IPS DF 6.9 (cell line): ENCODE data around the gene ZFPM1.

Experiments used
- DNase-seq: peaks from one replicate; pipeline ENCODE4 v3.0.0-alpha.2; 2013; ENCODE audit warnings: low read depth, low spot score
- H3K27ac ChIP-seq: one replicate; pipeline ENCODE4 v1.5.1; 2013; ENCODE audit warnings: low read length, control low read depth
- H3K27me3 ChIP-seq: 2 replicates; pipeline ENCODE4 v1.6.1; 2013; ENCODE audit warnings: mild to moderate bottlenecking, low read length; ENCODE audit not compliant: control insufficient read depth, insufficient read depth
- H3K36me3 ChIP-seq: 2 replicates; pipeline ENCODE4 v1.6.1; 2013; ENCODE audit warnings: low read length; ENCODE audit not compliant: control insufficient read depth, insufficient read depth
- H3K4me1 ChIP-seq: 2 replicates; pipeline ENCODE4 v1.6.1; 2013; ENCODE audit warnings: low read length; ENCODE audit not compliant: control insufficient read depth, insufficient read depth
- H3K4me3 ChIP-seq: 2 replicates; pipeline ENCODE4 v1.5.1; 2013; ENCODE audit warnings: mild to moderate bottlenecking, low read length
- H3K9me3 ChIP-seq: 2 replicates; pipeline ENCODE4 v1.6.1; 2013; ENCODE audit warnings: low read length, inconsistent platforms; ENCODE audit not compliant: control insufficient read depth, insufficient read depth
- WGBS: extraction: QIAGEN DNeasy Blood & Tissue Kit; methylation state at CpG from one replicate; pipeline ENCODE4 v1.1.7; 2013; ENCODE audit warnings: mixed read lengths, missing lambda C conversion rate; ENCODE audit not compliant: insufficient read length, insufficient coverage; 5-methylcytosine and 5-hydroxymethylcytosine counted together

ZFPM1 gene

DNA sequence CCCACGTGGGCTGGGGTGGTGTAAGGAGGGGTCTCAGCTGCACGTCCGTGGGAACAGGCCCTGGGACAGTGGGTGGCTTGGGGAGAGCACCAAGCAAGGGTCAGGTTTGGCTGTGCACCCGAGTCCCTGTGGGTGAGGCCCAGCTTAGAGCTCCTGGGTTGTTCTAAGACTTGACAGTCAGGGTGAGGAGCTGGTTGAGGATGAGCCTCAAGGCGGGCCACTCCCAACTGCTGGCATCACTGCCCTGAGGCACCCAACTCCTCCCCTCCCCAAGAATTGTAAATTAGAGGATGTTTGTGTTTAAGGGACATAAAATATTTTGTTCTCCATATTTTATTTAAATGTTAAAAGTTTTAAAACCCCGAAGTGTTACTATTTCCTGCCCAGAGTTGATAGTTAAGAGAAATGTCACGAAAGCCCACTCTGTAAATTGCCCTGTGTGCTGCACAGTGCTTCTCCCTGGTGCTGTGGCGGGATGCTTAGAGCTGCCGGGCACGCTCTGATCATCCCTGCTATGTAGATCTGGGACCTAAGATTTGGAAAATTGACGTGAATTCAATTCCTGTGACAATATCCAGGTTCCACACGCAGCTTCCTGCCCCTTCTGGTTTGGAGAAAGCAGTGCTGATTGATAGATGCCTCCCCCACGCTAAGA, 133.0 kb downstream of the ZFPM1 start:
- no peaks in the 10 kb centered on the region for H3K27me3 ChIP-seq
- H3K4me1 ChIP-seq: no peaks in the 10 kb centered on the region
- H3K4me3 ChIP-seq: no peak overlapping the region
- no CpG with 5 or more reads among the region's 13 CpGs for WGBS
- no peak for DNase-seq
- H3K36me3 ChIP-seq: peaks cover 23% of the 10 kb centered on the region
- H3K9me3 ChIP-seq: no peaks in the 10 kb centered on the region
- H3K27ac ChIP-seq: no peak overlapping the region
